ENCODE measurements around the gene NTSR1.

GRCh38 chr20:62696434-62696957 is 12.1 kb upstream of the NTSR1 start:
- no peak for TF ChIP-seq CTCF (IDR thresholded peaks at IDR 0.05 in 4 of 5, conservative IDR thresholded peaks at IDR 0.05 in 1 of 5)
- no peak for TF ChIP-seq POLR2A (IDR thresholded peaks at IDR 0.05)
